ENCODE results near the gene ACAD9. TPM values are rescaled to one million over a fixed set of nuclear protein-coding genes. Genes with fewer than 3 reads are reported as not detected.

Gene ACAD9
- total and polyA plus RNA-seq, 2 donors (not counting 1 experiment from before 2014, with no cell fraction given) = 33.6 to 57.6 TPM

DNA sequence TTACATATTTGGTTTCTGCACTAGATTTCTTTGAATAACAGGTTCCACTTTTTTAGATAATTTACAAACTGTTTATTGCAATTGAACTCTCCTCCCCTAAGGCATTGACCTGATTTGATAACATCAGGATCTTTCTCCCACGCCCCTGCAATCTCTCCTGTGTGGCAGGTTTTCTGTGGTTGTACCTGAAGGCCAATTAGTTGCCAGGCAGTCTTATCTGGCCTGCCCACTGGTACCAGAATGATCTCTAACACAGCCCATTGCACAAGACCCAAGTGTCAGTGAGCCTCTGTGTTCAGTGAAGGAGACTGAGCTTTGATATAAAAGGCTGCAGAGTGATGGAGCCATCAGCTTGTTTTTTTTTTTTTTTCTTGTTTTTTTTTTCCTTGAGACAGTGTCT, 3.3 kb downstream of the ACAD9 start:
- H3K9me3 ChIP-seq (ENCODE audit: control extremely low read depth in 1 of 3, control insufficient read depth in 2 of 3, insufficient read depth in 1 of 3, low read length in 2 of 3) = no peaks in the 10 kb centered on the region
- peaks cover 76% of the 10 kb centered on the region for H3K79me2 ChIP-seq (ENCODE audit: control insufficient read depth, insufficient read depth, low read length)
- no peak for ATAC-seq (ENCODE audit: low read depth)
- POLR2A ChIA-PET = interaction anchor here (0.7 kb wide), 1 partner anchor 202 kb away, joined by 7 read pairs; no protein-coding TSS in a partner anchor
- no CpG with 5 or more reads among the region's 1 CpG for WGBS (ENCODE audit: insufficient coverage)
- H3K4me1 Mint-ChIP-seq = peaks cover 49% of the 10 kb centered on the region
- H3K9me3 Mint-ChIP-seq (ENCODE audit: insufficient read depth) = no peaks in the 10 kb centered on the region
- no peak for DNase-seq
- TF ChIP-seq EZH2 (IDR thresholded peaks at IDR 0.05; ENCODE audit: borderline replicate concordance, insufficient read depth, low read depth, low read length, poor library complexity, severe bottlenecking) = no peak
- TF ChIP-seq, protein P1, sequence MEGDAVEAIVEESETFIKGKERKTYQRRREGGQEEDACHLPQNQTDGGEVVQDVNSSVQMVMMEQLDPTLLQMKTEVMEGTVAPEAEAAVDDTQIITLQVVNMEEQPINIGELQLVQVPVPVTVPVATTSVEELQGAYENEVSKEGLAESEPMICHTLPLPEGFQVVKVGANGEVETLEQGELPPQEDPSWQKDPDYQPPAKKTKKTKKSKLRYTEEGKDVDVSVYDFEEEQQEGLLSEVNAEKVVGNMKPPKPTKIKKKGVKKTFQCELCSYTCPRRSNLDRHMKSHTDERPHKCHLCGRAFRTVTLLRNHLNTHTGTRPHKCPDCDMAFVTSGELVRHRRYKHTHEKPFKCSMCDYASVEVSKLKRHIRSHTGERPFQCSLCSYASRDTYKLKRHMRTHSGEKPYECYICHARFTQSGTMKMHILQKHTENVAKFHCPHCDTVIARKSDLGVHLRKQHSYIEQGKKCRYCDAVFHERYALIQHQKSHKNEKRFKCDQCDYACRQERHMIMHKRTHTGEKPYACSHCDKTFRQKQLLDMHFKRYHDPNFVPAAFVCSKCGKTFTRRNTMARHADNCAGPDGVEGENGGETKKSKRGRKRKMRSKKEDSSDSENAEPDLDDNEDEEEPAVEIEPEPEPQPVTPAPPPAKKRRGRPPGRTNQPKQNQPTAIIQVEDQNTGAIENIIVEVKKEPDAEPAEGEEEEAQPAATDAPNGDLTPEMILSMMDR (IDR thresholded peaks at IDR 0.05) = no peak
- no peak overlapping the region for H3K27ac Mint-ChIP-seq
- H3K36me3 ChIP-seq (replicated peaks in 1 of 2; ENCODE audit: control extremely low read depth in 1 of 2, control insufficient read depth in 1 of 2, extremely low read depth in 1 of 2, insufficient read depth in 2 of 2, low read length in 1 of 2) = peaks cover 0 to 38% of the 10 kb centered on the region in 2 experiments
- H3K27me3 ChIP-seq (replicated peaks in 1 of 4; ENCODE audit: control extremely low read depth in 1 of 4, control insufficient read depth in 3 of 4, insufficient read depth in 4 of 4, low read length in 3 of 4) = no peaks in the 10 kb centered on the region
- H3K27me3 Mint-ChIP-seq = no peaks in the 10 kb centered on the region
- no peak overlapping the region for H3K27ac ChIP-seq (ENCODE audit: low read length in 2 of 2)
- H3K9ac ChIP-seq (ENCODE audit: low read length) = no peak overlapping the region
- CTCF ChIA-PET = no interaction called here
- peaks cover 23 to 31% of the 10 kb centered on the region in 2 donors for H3K4me1 ChIP-seq (ENCODE audit: control insufficient read depth in 2 of 2, insufficient read depth in 2 of 2, low read length in 2 of 2)
- no peak overlapping the region for H3K4me3 Mint-ChIP-seq
- H4K20me1 ChIP-seq (ENCODE audit: control insufficient read depth, insufficient read depth, low read length, poor library complexity, severe bottlenecking) = no peaks in the 10 kb centered on the region
- no peak overlapping the region for H3K4me2 ChIP-seq (replicated peaks; ENCODE audit: low read depth, low read length, poor library complexity, severe bottlenecking)
- intact Hi-C loops (cut with micrococcal nuclease) = no loop called here
- no peak overlapping the region for H3K4me3 ChIP-seq (ENCODE audit: control extremely low read depth in 1 of 5, extremely low read depth in 1 of 5, insufficient read depth in 1 of 5, low read depth in 2 of 5, low read length in 4 of 5)
- H2AFZ ChIP-seq (ENCODE audit: insufficient read depth, low read depth, low read length, poor library complexity, severe bottlenecking) = no peak overlapping the region

GRCh38 chr3:128884992-128885391, 5.6 kb downstream of the ACAD9 start:
- H3K9me3 Mint-ChIP-seq (ENCODE audit: insufficient read depth) = no peaks in the 10 kb centered on the region
- Histone ChIP-seq H2AFZ (ENCODE audit: insufficient read depth, low read depth, low read length, poor library complexity, severe bottlenecking) (no peak overlapping the region), H3K9me3 (ENCODE audit: control extremely low read depth in 1 of 3, control insufficient read depth in 2 of 3, insufficient read depth in 1 of 3, low read length in 2 of 3) (no peaks in the 10 kb centered on the region), H3K4me2 (replicated peaks; ENCODE audit: low read depth, low read length, poor library complexity, severe bottlenecking) (no peak overlapping the region), H3K4me1 (ENCODE audit: control insufficient read depth in 2 of 2, insufficient read depth in 2 of 2, low read length in 2 of 2) (peaks cover 10 to 14% of the 10 kb centered on the region in 2 donors), H3K9ac (ENCODE audit: low read length) (no peak overlapping the region), H3K27ac (ENCODE audit: low read length in 2 of 2) (no peak overlapping the region), H3K36me3 (replicated peaks in 1 of 2; ENCODE audit: control extremely low read depth in 1 of 2, control insufficient read depth in 1 of 2, extremely low read depth in 1 of 2, insufficient read depth in 2 of 2, low read length in 1 of 2) (peaks cover 0 to 43% of the 10 kb centered on the region in 2 experiments), H3K27me3 (replicated peaks in 1 of 4; ENCODE audit: control extremely low read depth in 1 of 4, control insufficient read depth in 3 of 4, insufficient read depth in 4 of 4, low read length in 3 of 4) (no peaks in the 10 kb centered on the region), H3K79me2 (ENCODE audit: control insufficient read depth, insufficient read depth, low read length) (peaks cover 57% of the 10 kb centered on the region), H3K4me3 (ENCODE audit: control extremely low read depth in 1 of 5, extremely low read depth in 1 of 5, insufficient read depth in 1 of 5, low read depth in 2 of 5, low read length in 4 of 5) (no peak overlapping the region), H4K20me1 (ENCODE audit: control insufficient read depth, insufficient read depth, low read length, poor library complexity, severe bottlenecking) (no peaks in the 10 kb centered on the region)
- H3K27me3 Mint-ChIP-seq = no peaks in the 10 kb centered on the region
- H3K4me1 Mint-ChIP-seq = peaks cover 28% of the 10 kb centered on the region
- no peak for ATAC-seq (ENCODE audit: low read depth)
- no peak overlapping the region for H3K4me3 Mint-ChIP-seq
- H3K27ac Mint-ChIP-seq = no peak overlapping the region
- intact Hi-C loops (cut with micrococcal nuclease) = no loop called here
- CTCF ChIA-PET = no interaction called here
- no peak for TF ChIP-seq EZH2 (IDR thresholded peaks at IDR 0.05; ENCODE audit: borderline replicate concordance, insufficient read depth, low read depth, low read length, poor library complexity, severe bottlenecking)
- WGBS (ENCODE audit: insufficient coverage) = no CpG with 5 or more reads among the region's 1 CpG
- POLR2A ChIA-PET = no interaction called here
- DNase-seq = no peak

All from B cell (primary cell).